HEK293 (cell line): ENCODE measurements around the gene SLC37A4.

Experiments used
- CTCF ChIA-PET: fragments of 350-600 bp; formaldehyde crosslinking; extraction: SDS; loops from one replicate; lab custom pipeline; 2021; ENCODE audit warnings: antibody characterized with exemption; lab: Yijun Ruan, JAX
- POLR2A ChIA-PET: fragments of 300-600 bp; formaldehyde crosslinking; extraction: SDS; loops from one replicate; lab custom pipeline; 2020; ENCODE audit warnings: antibody characterized with exemption, inconsistent platforms; lab: Yijun Ruan, JAX
- H3K27ac ChIP-seq: fragments of 200-500 bp; sonication (Bioruptor generic); 2 replicates; pipeline ENCODE4 v1.5.1; 2014; ENCODE audit warnings: low read depth, low read length, control low read depth, inconsistent platforms; ENCODE audit errors: extremely low read depth
- H3K36me3 ChIP-seq, 2 experiments: fragments of 200-500 bp in 1 of 2; sonication (Bioruptor generic) in 1 of 2; 1 replicate in 1 of 2; 2 replicates in 1 of 2; pipeline ENCODE4 v1.5.1; 2014 to 2017; ENCODE audit warnings: inconsistent platforms in 2 of 2, low read length in 2 of 2; ENCODE audit not compliant: control insufficient read depth in 2 of 2, insufficient read depth in 1 of 2
- H3K4me1 ChIP-seq: fragments of 200-500 bp; sonication (Bioruptor generic); 2 replicates; pipeline ENCODE4 v1.5.1; 2014; ENCODE audit warnings: mild to moderate bottlenecking, low read length, inconsistent platforms; ENCODE audit not compliant: control insufficient read depth, insufficient read depth
- H3K4me3 ChIP-seq: 2 replicates; pipeline ENCODE4 v1.5.1; 2011; ENCODE audit warnings: low read depth, mild to moderate bottlenecking, control low read depth, low read length, moderate library complexity
- H3K9me3 ChIP-seq: fragments of 200-500 bp; sonication (Bioruptor generic); 2 replicates; pipeline ENCODE4 v1.5.1; 2014; ENCODE audit warnings: low read depth, low read length, inconsistent platforms; ENCODE audit not compliant: control insufficient read depth, insufficient read depth
- BCL11A ChIP-seq: fragments of 450-650 bp; formaldehyde crosslinking; IDR thresholded peaks from 2 replicates; pipeline ENCODE4 v1.5.1; 2016; ENCODE audit warnings: low read depth, missing biosample characterization, missing genetic modification characterization
- GLI2 ChIP-seq: fragments of 450-650 bp; formaldehyde crosslinking; IDR thresholded peaks from 2 replicates; pipeline ENCODE4; 2017; ENCODE audit warnings: missing biosample characterization, missing genetic modification characterization, low read depth, borderline replicate concordance
- GLIS1 ChIP-seq: fragments of 450-650 bp; formaldehyde crosslinking; IDR thresholded peaks from 2 replicates; pipeline ENCODE4 v1.5.1; 2016; ENCODE audit warnings: missing biosample characterization, missing genetic modification characterization
- PRDM4 ChIP-seq: fragments of 450-650 bp; formaldehyde crosslinking; IDR thresholded peaks from 2 replicates; pipeline ENCODE4 v1.5.1; 2017; ENCODE audit warnings: missing biosample characterization, missing genetic modification characterization
- SP3 ChIP-seq: fragments of 450-650 bp; formaldehyde crosslinking; IDR thresholded peaks from 2 replicates; pipeline ENCODE4 v1.5.1; 2016; ENCODE audit warnings: missing biosample characterization, missing genetic modification characterization
- ZBTB11 ChIP-seq: fragments of 450-650 bp; formaldehyde crosslinking; conservative IDR thresholded peaks from 2 replicates; pipeline ENCODE4 v1.5.1; 2016; ENCODE audit warnings: low read depth, missing biosample characterization, missing genetic modification characterization
- ZNF114 ChIP-seq: fragments of 450-650 bp; formaldehyde crosslinking; IDR thresholded peaks from 2 replicates; pipeline ENCODE4 v1.5.0; 2017; ENCODE audit warnings: missing biosample characterization, missing genetic modification characterization
- ZNF221 ChIP-seq: fragments of 450-650 bp; formaldehyde crosslinking; IDR thresholded peaks from 2 replicates; pipeline ENCODE4 v1.5.1; 2017; ENCODE audit warnings: missing biosample characterization, missing genetic modification characterization, borderline replicate concordance
- ZNF37A ChIP-seq: fragments of 450-650 bp; IDR thresholded peaks from 2 replicates; pipeline ENCODE4 v1.5.1; 2018; ENCODE audit warnings: missing biosample characterization, missing genetic modification characterization
- ZNF394 ChIP-seq: fragments of 450-650 bp; formaldehyde crosslinking; IDR thresholded peaks from 2 replicates; pipeline ENCODE4 v1.5.1; 2016; ENCODE audit warnings: missing biosample characterization, missing genetic modification characterization, mild to moderate bottlenecking, moderate library complexity, borderline replicate concordance
- ZNF423 ChIP-seq: fragments of 450-650 bp; formaldehyde crosslinking; IDR thresholded peaks from 2 replicates; pipeline ENCODE4 v1.5.1; 2016; ENCODE audit warnings: missing biosample characterization, missing genetic modification characterization
- ZNF48 ChIP-seq: fragments of 450-650 bp; formaldehyde crosslinking; IDR thresholded peaks from 2 replicates; pipeline ENCODE4 v1.5.1; 2016; ENCODE audit warnings: missing biosample characterization, missing genetic modification characterization
- ZNF777 ChIP-seq: fragments of 450-650 bp; formaldehyde crosslinking; IDR thresholded peaks from 2 replicates; pipeline ENCODE4 v1.5.1; 2017; ENCODE audit warnings: missing biosample characterization, missing genetic modification characterization, borderline replicate concordance
- TF ChIP-seq, protein P1 (sequence below): fragments of 450-650 bp; formaldehyde crosslinking; IDR thresholded peaks from 2 replicates; pipeline ENCODE4 v1.5.1; 2016; ENCODE audit warnings: missing biosample characterization, missing genetic modification characterization
- TF ChIP-seq, protein P2 (sequence below): fragments of 450-650 bp; formaldehyde crosslinking; IDR thresholded peaks from 2 replicates; pipeline ENCODE4 v1.5.1; 2016; ENCODE audit warnings: missing biosample characterization, missing genetic modification characterization
- TF ChIP-seq, protein P3 (sequence below): fragments of 450-650 bp; formaldehyde crosslinking; IDR thresholded peaks from 2 replicates; pipeline ENCODE4 v1.5.1; 2016; ENCODE audit warnings: missing biosample characterization, missing genetic modification characterization

The SLC37A4 gene

DNA sequence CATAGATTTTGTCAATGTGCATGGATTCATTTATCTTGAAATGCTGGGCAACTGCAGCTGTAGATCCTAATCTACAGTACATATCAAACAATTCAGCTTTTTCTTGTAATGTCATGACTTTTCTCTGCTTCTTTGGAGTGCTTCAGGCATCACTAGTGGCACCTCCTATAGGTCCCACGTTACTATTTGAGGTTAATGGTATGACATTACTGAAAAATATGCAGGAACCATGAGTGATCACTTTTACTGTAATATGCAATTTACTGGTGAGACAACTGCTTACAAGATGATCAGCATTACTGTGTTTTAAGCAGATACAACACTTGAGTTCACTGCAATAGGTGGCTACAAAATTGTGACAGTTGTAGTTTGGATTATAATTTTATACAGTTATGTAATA is 29.8 kb downstream of the SLC37A4 start (continued):
- TF ChIP-seq GLIS1 (tag by site-specific recombination) (no peak), ZNF777 (no peak), ZBTB11 (tag by site-specific recombination) (no peak), ZNF221 (no peak), ZNF114 (tag by site-specific recombination) (no peak), ZNF48 (no peak), ZNF423 (tag by site-specific recombination) (no peak), ZNF37A (tag by site-specific recombination) (no peak), GLI2 (tag by site-specific recombination) (no peak), SP3 (no peak)
- TF ChIP-seq, protein P1, sequence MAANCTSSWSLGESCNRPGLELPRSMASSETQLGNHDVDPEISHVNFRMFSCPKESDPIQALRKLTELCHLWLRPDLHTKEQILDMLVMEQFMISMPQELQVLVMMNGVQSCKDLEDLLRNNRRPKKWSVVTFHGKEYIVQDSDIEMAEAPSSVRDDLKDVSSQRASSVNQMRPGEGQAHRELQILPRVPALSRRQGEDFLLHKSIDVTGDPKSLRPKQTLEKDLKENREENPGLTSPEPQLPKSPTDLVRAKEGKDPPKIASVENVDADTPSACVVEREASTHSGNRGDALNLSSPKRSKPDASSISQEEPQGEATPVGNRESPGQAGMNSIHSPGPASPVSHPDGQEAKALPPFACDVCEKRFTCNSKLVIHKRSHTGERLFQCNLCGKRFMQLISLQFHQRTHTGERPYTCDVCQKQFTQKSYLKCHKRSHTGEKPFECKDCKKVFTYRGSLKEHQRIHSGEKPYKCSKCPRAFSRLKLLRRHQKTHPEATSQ = no peak
- TF ChIP-seq, protein P2, sequence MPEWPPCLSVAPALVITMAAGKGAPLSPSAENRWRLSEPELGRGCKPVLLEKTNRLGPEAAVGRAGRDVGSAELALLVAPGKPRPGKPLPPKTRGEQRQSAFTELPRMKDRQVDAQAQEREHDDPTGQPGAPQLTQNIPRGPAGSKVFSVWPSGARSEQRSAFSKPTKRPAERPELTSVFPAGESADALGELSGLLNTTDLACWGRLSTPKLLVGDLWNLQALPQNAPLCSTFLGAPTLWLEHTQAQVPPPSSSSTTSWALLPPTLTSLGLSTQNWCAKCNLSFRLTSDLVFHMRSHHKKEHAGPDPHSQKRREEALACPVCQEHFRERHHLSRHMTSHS = no peak

DNA sequence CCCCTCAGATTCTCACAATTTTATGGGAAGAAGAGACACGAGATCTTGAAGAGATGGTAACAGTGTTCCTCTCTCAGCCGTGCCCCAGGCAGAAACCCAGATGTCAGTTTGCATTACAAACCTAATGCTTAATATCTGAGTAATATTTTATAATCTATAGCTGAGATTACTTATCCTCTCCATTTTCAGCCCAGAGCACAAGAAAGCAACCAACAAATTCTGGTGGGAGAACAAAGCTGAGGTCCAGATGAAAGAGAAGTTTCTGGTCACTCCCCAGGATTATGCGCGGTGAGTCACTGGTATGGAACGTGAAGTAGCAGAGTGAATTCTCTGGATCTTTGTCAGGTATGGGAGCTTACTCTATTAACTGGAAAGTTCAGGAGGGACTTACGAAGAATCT is 31.9 kb downstream of the SLC37A4 start:
- Histone ChIP-seq H3K9me3 (no peaks in the 10 kb centered on the region), H3K27ac (no peak overlapping the region), H3K4me3 (peak overlapping the region; percentile 94), H3K4me1 (no peaks in the 10 kb centered on the region), H3K36me3 (peaks cover 13 to 37% of the 10 kb centered on the region in 2 experiments; a peak in 2 of 3 replicates)
- TF ChIP-seq, protein P3, sequence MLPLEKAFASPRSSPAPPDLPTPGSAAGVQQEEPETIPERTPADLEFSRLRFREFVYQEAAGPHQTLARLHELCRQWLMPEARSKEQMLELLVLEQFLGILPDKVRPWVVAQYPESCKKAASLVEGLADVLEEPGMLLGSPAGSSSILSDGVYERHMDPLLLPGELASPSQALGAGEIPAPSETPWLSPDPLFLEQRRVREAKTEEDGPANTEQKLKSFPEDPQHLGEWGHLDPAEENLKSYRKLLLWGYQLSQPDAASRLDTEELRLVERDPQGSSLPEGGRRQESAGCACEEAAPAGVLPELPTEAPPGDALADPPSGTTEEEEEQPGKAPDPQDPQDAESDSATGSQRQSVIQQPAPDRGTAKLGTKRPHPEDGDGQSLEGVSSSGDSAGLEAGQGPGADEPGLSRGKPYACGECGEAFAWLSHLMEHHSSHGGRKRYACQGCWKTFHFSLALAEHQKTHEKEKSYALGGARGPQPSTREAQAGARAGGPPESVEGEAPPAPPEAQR (tag by site-specific recombination) = no peak
- TF ChIP-seq ZNF394 (tag by site-specific recombination) (peak; percentile 21; the same call in 1 of the 2 replicates), PRDM4 (tag by site-specific recombination) (peak; percentile 49; the same call in 1 of the 2 replicates), BCL11A (tag by site-specific recombination) (peak; percentile 34; the same call in 1 of the 2 replicates)
- ChIA-PET CTCF (interaction anchor here (0.6 to 1.3 kb wide), 3 partner anchors 17 to 329 kb away, joined by 3 read pairs; no protein-coding TSS in a partner anchor), POLR2A (interaction anchor here (0.6 to 1.9 kb wide), 10 partner anchors 12 to 313 kb away, joined by 3 to 7 read pairs (median 4); partner anchors contain the start of genes DDX6, HMBS, RPS25 and TRAPPC4)
